ENCODE results near the gene TRMT5.

DNA sequence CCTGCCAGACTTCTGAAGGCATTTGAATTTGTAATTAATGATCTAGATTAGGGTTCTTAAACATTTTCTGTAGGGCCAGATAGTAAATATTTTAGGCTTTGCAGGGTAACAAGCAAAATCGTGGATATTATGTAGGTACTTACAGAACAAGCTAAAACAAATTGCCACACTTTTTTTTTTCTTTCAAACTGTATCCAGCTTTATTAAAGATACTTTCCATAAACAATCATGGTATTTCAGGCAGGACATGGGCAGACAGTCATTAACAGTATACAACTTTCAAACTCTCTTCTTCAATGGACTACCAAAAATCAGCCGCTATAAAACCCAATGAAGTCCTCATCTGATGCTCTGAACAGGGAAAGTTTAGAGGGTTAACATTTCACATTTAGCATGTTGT, 9.6 kb downstream of the TRMT5 start:
- TF ChIP-seq CTCF (conservative IDR thresholded peaks at IDR 0.05) (no peak), ZFX (IDR thresholded peaks at IDR 0.05) (no peak)

All from C4-2B (cell line).